Caco-2 (cell line): ENCODE data around the gene TINAG. TPM values are rescaled to one million over a fixed set of nuclear protein-coding genes. Genes with fewer than 3 reads are reported as not detected.

Experiments used
- BruUV-seq: library from RNA; stranded (reverse); fragments of 400-500 nt; replicated peaks from 2 replicates; lab custom pipeline; 2021; lab: Mats Ljungman, UMichigan
- CTCF ChIA-PET: fragments of 300-600 bp; sonication (Branson Sonifier 250); formaldehyde crosslinking; loops from one replicate; lab custom pipeline; 2022; ENCODE audit warnings: antibody characterized with exemption; lab: Charles Lee
- POLR2A ChIA-PET: fragments of 300-600 bp; sonication (Branson Sonifier 250); formaldehyde crosslinking; loops from one replicate; lab custom pipeline; 2022; ENCODE audit warnings: antibody characterized with exemption; lab: Charles Lee
- DNase-seq, 2 experiments: peaks; one replicate each; pipeline versions ENCODE4 v3.0.0 to v3.0.0-alpha.2; 2020 to 2022
- H3K27me3 ChIP-seq: replicated peaks from 2 replicates; pipeline ENCODE4 v1.6.0; 2011; ENCODE audit warnings: low read length; ENCODE audit not compliant: control insufficient read depth, insufficient read depth
- H3K36me3 ChIP-seq: 2 replicates; pipeline ENCODE4 v1.5.1; 2011; ENCODE audit warnings: low read length; ENCODE audit not compliant: control insufficient read depth, insufficient read depth
- H3K4me1 ChIP-seq: fragments of 250-450 bp; sonication (Bioruptor Pico); 2 replicates; pipeline ENCODE4 v1.5.1; 2020; ENCODE audit warnings: mild to moderate bottlenecking
- H3K4me3 ChIP-seq: 2 replicates; pipeline ENCODE4 v1.5.1; 2011; ENCODE audit warnings: low read depth, mild to moderate bottlenecking, control low read depth, low read length
- H3K9me3 ChIP-seq: fragments of 250-450 bp; sonication (Bioruptor Pico); 2 replicates; pipeline ENCODE4 v1.5.1; 2020; ENCODE audit warnings: mild to moderate bottlenecking, moderate library complexity
- H3K27ac Mint-ChIP-seq: one replicate; pipeline ENCODE4 v1.8.0; 2022; ENCODE audit warnings: mixed read lengths; ENCODE audit not compliant: unreplicated experiment
- H3K27me3 Mint-ChIP-seq: one replicate; pipeline ENCODE4 v1.8.0; 2022; ENCODE audit warnings: mixed read lengths; ENCODE audit not compliant: insufficient read depth, unreplicated experiment
- H3K36me3 Mint-ChIP-seq: one replicate; pipeline ENCODE4 v1.8.0; 2022; ENCODE audit warnings: mild to moderate bottlenecking, mixed read lengths; ENCODE audit not compliant: insufficient read depth, unreplicated experiment
- H3K4me1 Mint-ChIP-seq: one replicate; pipeline ENCODE4 v1.8.0; 2022; ENCODE audit warnings: low read depth, mixed read lengths; ENCODE audit not compliant: unreplicated experiment
- H3K4me3 Mint-ChIP-seq: one replicate; pipeline ENCODE4 v1.8.0; 2022; ENCODE audit warnings: mild to moderate bottlenecking, moderate library complexity, mixed read lengths; ENCODE audit not compliant: unreplicated experiment
- H3K9me3 Mint-ChIP-seq: one replicate; pipeline ENCODE4 v1.8.0; 2022; ENCODE audit warnings: mixed read lengths; ENCODE audit not compliant: unreplicated experiment
- intact Hi-C: fragments of 100-400 bp; cut with micrococcal nuclease; formaldehyde crosslinking; loops from one replicate; pipeline ENCODE4 v1.10.0; 2022; ENCODE audit not compliant: unreplicated experiment
- total RNA-seq: library from RNA; stranded (reverse); gene quantifications from 2 replicates; pipeline ENCODE4 v1.2.3, GENCODE V29; 2022
- TF ChIP-seq, protein P1 (sequence below), 2 experiments: fragments of 200-600 bp in 1 of 2; IDR thresholded peaks; 1 replicate in 1 of 2; 2 replicates in 1 of 2; pipeline versions ENCODE4 v1.5.1 to v1.8.0; 2011 to 2022; ENCODE audit warnings: antibody characterized with exemption in 1 of 2, control low read depth in 1 of 2, inconsistent platforms in 1 of 2, low read depth in 1 of 2, low read length in 1 of 2, mild to moderate bottlenecking in 1 of 2, moderate library complexity in 1 of 2; ENCODE audit not compliant: insufficient read depth in 1 of 2, severe bottlenecking in 1 of 2, unreplicated experiment in 1 of 2

The TINAG gene
- total RNA-seq, 1 experiment from 2014 or later = not detected

DNA sequence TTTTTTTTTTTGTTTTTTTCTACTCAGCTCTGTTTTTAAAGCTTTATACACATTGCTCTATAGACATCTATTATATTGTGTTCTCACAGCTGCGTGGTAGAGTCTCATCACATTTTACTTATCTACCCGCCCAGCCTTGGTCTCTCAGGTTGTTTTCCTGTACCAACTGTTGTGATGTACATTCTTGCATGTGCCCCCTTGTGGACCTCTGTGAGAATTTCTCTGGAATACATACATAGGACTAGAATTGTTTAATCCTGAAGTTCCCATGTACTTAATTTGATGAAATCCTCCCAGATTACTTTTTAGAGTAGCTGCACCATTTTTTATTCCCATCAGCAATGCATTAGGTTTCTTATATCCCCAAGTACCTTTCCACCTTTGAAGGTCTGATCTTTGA is 40.4 kb upstream of the TINAG start:
- ChIA-PET CTCF (interaction anchor here (0.7 to 1.1 kb wide), 2 partner anchors 23 to 281 kb away, joined by 3 read pairs; no protein-coding TSS in a partner anchor), POLR2A (no interaction called here)
- H3K27me3 Mint-ChIP-seq = no peaks in the 10 kb centered on the region
- Histone ChIP-seq H3K4me1 (0 out of 2 replicates have a peak, but pooled peaks cover 5% of the 10 kb centered on the region), H3K36me3 (no peaks in the 10 kb centered on the region), H3K27me3 (no peaks in the 10 kb centered on the region), H3K9me3 (no peaks in the 10 kb centered on the region), H3K4me3 (no peak overlapping the region)
- H3K4me3 Mint-ChIP-seq = no peak overlapping the region
- no peaks in the 10 kb centered on the region for H3K4me1 Mint-ChIP-seq
- H3K36me3 Mint-ChIP-seq = no peaks in the 10 kb centered on the region
- no TSS peak for BruUV-seq
- intact Hi-C loops = loop anchor here (1.0 to 10.0 kb wide), 3 partner anchors 173 to 289 kb away; no protein-coding TSS in a partner anchor
- no peak overlapping the region for H3K27ac Mint-ChIP-seq
- TF ChIP-seq, protein P1, sequence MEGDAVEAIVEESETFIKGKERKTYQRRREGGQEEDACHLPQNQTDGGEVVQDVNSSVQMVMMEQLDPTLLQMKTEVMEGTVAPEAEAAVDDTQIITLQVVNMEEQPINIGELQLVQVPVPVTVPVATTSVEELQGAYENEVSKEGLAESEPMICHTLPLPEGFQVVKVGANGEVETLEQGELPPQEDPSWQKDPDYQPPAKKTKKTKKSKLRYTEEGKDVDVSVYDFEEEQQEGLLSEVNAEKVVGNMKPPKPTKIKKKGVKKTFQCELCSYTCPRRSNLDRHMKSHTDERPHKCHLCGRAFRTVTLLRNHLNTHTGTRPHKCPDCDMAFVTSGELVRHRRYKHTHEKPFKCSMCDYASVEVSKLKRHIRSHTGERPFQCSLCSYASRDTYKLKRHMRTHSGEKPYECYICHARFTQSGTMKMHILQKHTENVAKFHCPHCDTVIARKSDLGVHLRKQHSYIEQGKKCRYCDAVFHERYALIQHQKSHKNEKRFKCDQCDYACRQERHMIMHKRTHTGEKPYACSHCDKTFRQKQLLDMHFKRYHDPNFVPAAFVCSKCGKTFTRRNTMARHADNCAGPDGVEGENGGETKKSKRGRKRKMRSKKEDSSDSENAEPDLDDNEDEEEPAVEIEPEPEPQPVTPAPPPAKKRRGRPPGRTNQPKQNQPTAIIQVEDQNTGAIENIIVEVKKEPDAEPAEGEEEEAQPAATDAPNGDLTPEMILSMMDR (IDR thresholded peaks at IDR 0.05; ENCODE audit: insufficient read depth in 1 of 2, low read depth in 1 of 2, low read length in 1 of 2, severe bottlenecking in 1 of 2, unreplicated experiment in 1 of 2) = peak; percentile 63 to 78
- no peaks in the 10 kb centered on the region for H3K9me3 Mint-ChIP-seq
- peak; percentile 40 to 51 for DNase-seq

DNA sequence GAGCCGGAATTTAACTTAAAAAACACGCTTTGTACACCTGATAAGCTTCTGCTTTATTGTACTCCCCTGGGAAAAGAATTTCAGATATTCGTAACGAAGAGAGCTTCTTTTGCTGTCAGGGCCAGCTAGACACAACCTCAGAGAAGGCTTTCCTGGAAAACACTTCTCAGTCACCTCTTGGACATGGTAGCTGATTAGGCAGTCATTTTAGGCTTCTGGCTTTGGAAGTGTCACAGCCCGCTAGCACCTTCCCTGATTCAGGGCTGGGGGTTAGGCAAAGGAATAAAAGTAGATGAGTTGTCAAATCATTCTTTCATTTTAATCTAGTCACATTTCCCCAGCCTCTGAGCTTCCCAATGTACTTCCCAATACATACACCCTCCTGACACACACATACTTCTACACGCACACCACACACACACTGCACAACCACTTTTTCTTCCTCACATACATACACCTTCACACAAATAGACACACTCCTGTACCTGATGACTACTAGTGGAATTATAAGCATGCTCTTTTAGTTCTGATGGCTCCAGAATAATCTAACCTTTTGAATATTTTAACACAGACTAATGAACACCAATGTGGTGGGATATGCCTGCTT is 34.9 kb upstream of the TINAG start:
- H3K36me3 Mint-ChIP-seq = no peaks in the 10 kb centered on the region
- DNase-seq = no peak
- H3K9me3 Mint-ChIP-seq = no peaks in the 10 kb centered on the region
- BruUV-seq = no TSS peak
- H3K4me3 Mint-ChIP-seq = no peak overlapping the region
- ChIA-PET POLR2A (no interaction called here), CTCF (no interaction called here)
- no peaks in the 10 kb centered on the region for H3K4me1 Mint-ChIP-seq
- TF ChIP-seq, protein P1 (IDR thresholded peaks at IDR 0.05; ENCODE audit: insufficient read depth in 1 of 2, low read depth in 1 of 2, low read length in 1 of 2, severe bottlenecking in 1 of 2, unreplicated experiment in 1 of 2) = no peak
- H3K9me3 ChIP-seq = no peaks in the 10 kb centered on the region
- H3K27me3 Mint-ChIP-seq = peaks cover 3% of the 10 kb centered on the region
- intact Hi-C loops = no loop called here
- H3K4me3 ChIP-seq = no peak overlapping the region
- H3K36me3 ChIP-seq = no peaks in the 10 kb centered on the region
- no peaks in the 10 kb centered on the region for H3K27me3 ChIP-seq
- H3K27ac Mint-ChIP-seq = no peak overlapping the region
- H3K4me1 ChIP-seq = no peaks in the 10 kb centered on the region

DNA sequence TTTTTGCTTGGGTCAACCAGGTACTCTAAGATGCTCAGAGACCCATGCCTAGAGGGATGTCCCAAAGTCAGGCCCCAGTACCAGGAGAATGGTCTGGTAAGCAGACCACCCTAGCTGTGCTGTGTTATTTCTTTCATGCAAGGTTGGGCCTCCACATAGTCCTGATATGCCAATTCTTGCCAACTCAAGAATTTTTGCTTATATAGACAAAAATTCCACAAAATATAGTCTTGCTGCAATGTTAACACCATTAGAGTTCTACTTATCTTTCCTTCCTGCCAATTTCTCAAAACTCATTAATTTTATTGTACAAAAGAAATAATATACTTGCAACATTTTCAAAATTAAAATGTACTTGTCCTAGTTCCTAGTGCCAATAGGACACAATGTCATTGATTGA is 33.9 kb upstream of the TINAG start:
- no peaks in the 10 kb centered on the region for H3K4me1 ChIP-seq
- H3K36me3 Mint-ChIP-seq = no peaks in the 10 kb centered on the region
- ChIA-PET CTCF (no interaction called here), POLR2A (no interaction called here)
- TF ChIP-seq, protein P1 (IDR thresholded peaks at IDR 0.05; ENCODE audit: insufficient read depth in 1 of 2, low read depth in 1 of 2, low read length in 1 of 2, severe bottlenecking in 1 of 2, unreplicated experiment in 1 of 2) = no peak
- no peaks in the 10 kb centered on the region for H3K9me3 Mint-ChIP-seq
- no peaks in the 10 kb centered on the region for H3K4me1 Mint-ChIP-seq
- no peaks in the 10 kb centered on the region for H3K36me3 ChIP-seq
- H3K4me3 Mint-ChIP-seq = no peak overlapping the region
- H3K4me3 ChIP-seq = no peak overlapping the region
- no TSS peak for BruUV-seq
- intact Hi-C loops = no loop called here
- H3K27ac Mint-ChIP-seq = no peak overlapping the region
- H3K27me3 Mint-ChIP-seq = peaks cover 3% of the 10 kb centered on the region
- DNase-seq = no peak
- no peaks in the 10 kb centered on the region for H3K27me3 ChIP-seq
- H3K9me3 ChIP-seq = no peaks in the 10 kb centered on the region
